Kidney epithelial cell (primary cell): Measurements from ENCODE around the gene KIFC3. TPM values are rescaled to one million over a fixed set of nuclear protein-coding genes. Genes with fewer than 3 reads are reported as not detected.
A peak's percentile ranks its signal among the peaks of the same experiment; 100 is the strongest.
"Not testable (repeated sequence)": the region's sequence is repeated elsewhere in the genome, so short reads cannot be mapped to it uniquely, and the experiment has no call there.

ENCODE experiments used
- DNase-seq: peaks from one replicate; pipeline ENCODE4 v3.0.0-alpha.2; 2010; ENCODE audit warnings: low read depth
- H3K27me3 ChIP-seq: 2 replicates; pipeline ENCODE4 v1.6.0; 2011; ENCODE audit warnings: low read length; ENCODE audit not compliant: control insufficient read depth, insufficient read depth
- H3K36me3 ChIP-seq: 2 replicates; pipeline ENCODE4 v1.5.1; 2011; ENCODE audit warnings: low read length; ENCODE audit not compliant: control insufficient read depth, insufficient read depth
- H3K4me3 ChIP-seq: 2 replicates; pipeline ENCODE4 v1.5.1; 2011; ENCODE audit warnings: low read depth, mild to moderate bottlenecking, control low read depth, low read length
- CTCF ChIP-seq: IDR thresholded peaks from 2 replicates; pipeline ENCODE4 v1.5.1; 2011; ENCODE audit warnings: mild to moderate bottlenecking, moderate library complexity, low read length, control low read depth, inconsistent platforms; ENCODE audit not compliant: insufficient read depth, poor library complexity, severe bottlenecking
- total RNA-seq: library from RNA; depleted of rRNA; stranded (reverse); fragments of >200 nt; gene quantifications from 2 replicates; pipeline ENCODE4 v1.2.3, GENCODE V29; 2015

The KIFC3 gene
- total RNA-seq, 1 donor from 2014 or later: 84.9 TPM

GRCh38 chr16:57815987-57816745 is 13.9 kb upstream of the KIFC3 start:
- DNase-seq: peak; percentile 95
- TF ChIP-seq CTCF: no peak
- Histone ChIP-seq H3K4me3 (no peak overlapping the region), H3K27me3 (no peaks in the 10 kb centered on the region), H3K36me3 (no peaks in the 10 kb centered on the region)

- no peaks in the 10 kb centered on the region for H3K27me3 ChIP-seq
- TF ChIP-seq CTCF: no peak
- no peaks in the 10 kb centered on the region for H3K36me3 ChIP-seq
- no peak for DNase-seq
- no peak overlapping the region for H3K4me3 ChIP-seq
These were observed 12.6 kb upstream of the KIFC3 start for GRCh38 chr16:57814896-57815295.

GRCh38 chr16:57813466-57813865 is 11.2 kb upstream of the KIFC3 start:
- DNase-seq: no peak
- Histone ChIP-seq H3K4me3 (no peak overlapping the region), H3K36me3 (no peaks in the 10 kb centered on the region), H3K27me3 (no peaks in the 10 kb centered on the region)
- no peak for TF ChIP-seq CTCF

GRCh38 chr16:57811340-57811739 is 9.0 kb upstream of the KIFC3 start:
- not testable (repeated sequence) for H3K4me3 ChIP-seq, DNase-seq, H3K36me3 ChIP-seq, H3K27me3 ChIP-seq

- DNase-seq: peak; percentile 89
- H3K27me3 ChIP-seq: no peaks in the 10 kb centered on the region
- no peak overlapping the region for H3K4me3 ChIP-seq
- no peak for TF ChIP-seq CTCF
- no peaks in the 10 kb centered on the region for H3K36me3 ChIP-seq
These were observed 8.1 kb upstream of the KIFC3 start for GRCh38 chr16:57810197-57811031.

- Histone ChIP-seq H3K36me3 (no peaks in the 10 kb centered on the region), H3K27me3 (no peaks in the 10 kb centered on the region), H3K4me3 (no peak overlapping the region)
- DNase-seq: no peak
- no peak for TF ChIP-seq CTCF
These were observed 7.2 kb upstream of the KIFC3 start for GRCh38 chr16:57809276-57810196.
